ENCODE data around the gene DOCK6. TPM values are rescaled to one million over a fixed set of nuclear protein-coding genes. Genes with fewer than 3 reads are reported as not detected.

The DOCK6 gene
- total and polyA plus RNA-seq, 2 donors (not counting 1 experiment from before 2014, with no cell fraction given): 6.9 to 17.7 TPM

GRCh38 chr19:11194173-11194572 lies 68.2 kb downstream of the DOCK6 start:
- Histone ChIP-seq H3K9ac (ENCODE audit: insufficient read depth, low read length) (no peak overlapping the region), H3K4me1 (ENCODE audit: control insufficient read depth, extremely low read depth, insufficient read depth, low read length) (peaks cover 25% of the 10 kb centered on the region), H3K4me3 (replicated peaks in 1 of 4; ENCODE audit: control extremely low read depth in 1 of 4, insufficient read depth in 1 of 4, low read depth in 3 of 4, low read length in 4 of 4) (peak overlapping the region; percentile 26 to 94 (median 40))

DNA sequence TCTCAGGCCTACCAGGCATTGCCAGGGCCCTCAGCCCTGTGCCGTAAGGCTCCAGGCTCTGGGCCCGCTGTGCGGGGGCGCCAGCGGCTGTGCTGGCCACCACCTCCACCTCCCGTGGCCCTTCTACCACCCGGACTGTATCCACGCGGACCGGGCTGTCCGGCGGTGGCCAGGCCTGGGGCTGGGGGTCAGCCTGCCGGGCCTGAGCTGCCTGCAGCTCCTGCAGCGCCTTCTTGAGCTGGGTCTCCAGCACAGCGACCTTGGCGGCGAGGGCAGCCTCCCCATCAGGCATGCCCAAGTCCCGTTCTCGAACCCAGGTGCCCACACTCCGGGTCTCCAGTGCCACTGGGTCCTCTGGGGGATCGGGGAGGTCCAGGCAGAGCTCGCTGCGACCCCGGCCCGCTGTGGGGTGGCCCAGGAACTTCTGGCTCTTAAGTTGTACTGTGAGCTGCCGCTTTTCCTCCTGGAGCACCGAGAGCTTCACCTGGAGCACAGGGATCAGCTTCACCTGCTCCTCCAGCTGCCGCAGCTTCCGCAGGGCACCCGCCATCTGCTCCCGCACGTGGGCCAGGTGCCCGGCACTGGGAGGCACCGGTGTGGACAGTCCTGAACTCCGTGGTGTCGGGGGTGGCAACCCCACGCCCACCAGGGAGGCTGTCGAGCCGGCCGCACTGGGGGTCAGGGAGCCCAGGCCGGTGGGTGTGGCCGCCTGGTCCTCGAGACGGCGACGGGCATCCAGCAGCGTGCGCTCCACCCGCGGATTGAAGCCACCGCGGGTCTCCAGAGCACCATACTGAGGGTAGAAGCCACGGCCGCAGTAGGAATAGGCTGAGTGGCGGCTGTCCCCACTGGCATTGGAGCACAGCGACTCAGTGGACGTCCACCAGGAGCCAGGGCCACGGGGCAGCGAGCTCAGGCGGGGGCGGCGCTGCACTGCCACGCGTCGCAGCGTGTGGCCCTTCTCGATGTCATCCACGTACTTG lies 69.1 kb downstream of the DOCK6 start:
- H4K20me1 ChIP-seq (ENCODE audit: control insufficient read depth, extremely low read depth, insufficient read depth, low read length): no peaks in the 10 kb centered on the region
- no peak for DNase-seq (ENCODE audit: low read depth in 2 of 2)
- no peak overlapping the region for H3K9ac ChIP-seq (ENCODE audit: insufficient read depth, low read length)
- H3K79me2 ChIP-seq (ENCODE audit: control insufficient read depth, insufficient read depth, low read length): peaks cover 71% of the 10 kb centered on the region
- TF ChIP-seq, protein P1, sequence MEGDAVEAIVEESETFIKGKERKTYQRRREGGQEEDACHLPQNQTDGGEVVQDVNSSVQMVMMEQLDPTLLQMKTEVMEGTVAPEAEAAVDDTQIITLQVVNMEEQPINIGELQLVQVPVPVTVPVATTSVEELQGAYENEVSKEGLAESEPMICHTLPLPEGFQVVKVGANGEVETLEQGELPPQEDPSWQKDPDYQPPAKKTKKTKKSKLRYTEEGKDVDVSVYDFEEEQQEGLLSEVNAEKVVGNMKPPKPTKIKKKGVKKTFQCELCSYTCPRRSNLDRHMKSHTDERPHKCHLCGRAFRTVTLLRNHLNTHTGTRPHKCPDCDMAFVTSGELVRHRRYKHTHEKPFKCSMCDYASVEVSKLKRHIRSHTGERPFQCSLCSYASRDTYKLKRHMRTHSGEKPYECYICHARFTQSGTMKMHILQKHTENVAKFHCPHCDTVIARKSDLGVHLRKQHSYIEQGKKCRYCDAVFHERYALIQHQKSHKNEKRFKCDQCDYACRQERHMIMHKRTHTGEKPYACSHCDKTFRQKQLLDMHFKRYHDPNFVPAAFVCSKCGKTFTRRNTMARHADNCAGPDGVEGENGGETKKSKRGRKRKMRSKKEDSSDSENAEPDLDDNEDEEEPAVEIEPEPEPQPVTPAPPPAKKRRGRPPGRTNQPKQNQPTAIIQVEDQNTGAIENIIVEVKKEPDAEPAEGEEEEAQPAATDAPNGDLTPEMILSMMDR (conservative IDR thresholded peaks at IDR 0.05 in 1 of 2, IDR thresholded peaks at IDR 0.05 in 1 of 2; ENCODE audit: low read depth in 1 of 2, low read length in 2 of 2): no peak
- no peak for TF ChIP-seq EZH2 (IDR thresholded peaks at IDR 0.05; ENCODE audit: low read length, missing control alignments)
- H3K4me3 ChIP-seq (replicated peaks in 1 of 4; ENCODE audit: control extremely low read depth in 1 of 4, insufficient read depth in 1 of 4, low read depth in 3 of 4, low read length in 4 of 4): peak overlapping the region in 1 of 4 experiments; percentile 94
- H3K9me3 ChIP-seq (ENCODE audit: control insufficient read depth, insufficient read depth, low read depth, low read length): no peaks in the 10 kb centered on the region
- H3K4me1 ChIP-seq (ENCODE audit: control insufficient read depth, extremely low read depth, insufficient read depth, low read length): peaks cover 27% of the 10 kb centered on the region
- no peak overlapping the region for H3K27ac ChIP-seq (ENCODE audit: insufficient read depth, low read length)
- H3K27me3 ChIP-seq (ENCODE audit: control insufficient read depth, insufficient read depth, low read length): no peaks in the 10 kb centered on the region
- H2AFZ ChIP-seq (ENCODE audit: low read length): no peak overlapping the region
- peaks cover 27% of the 10 kb centered on the region for H3K36me3 ChIP-seq (ENCODE audit: control insufficient read depth, insufficient read depth, low read length)
- peak overlapping the region; percentile 96 for H3K4me2 ChIP-seq (ENCODE audit: extremely low read depth, insufficient read depth, low read length)

More at GRCh38 chr19:11194173-11194572, 68.2 kb downstream of the DOCK6 start:
- DNase-seq (ENCODE audit: low read depth in 2 of 2): no peak
- peak overlapping the region; percentile 96 for H3K4me2 ChIP-seq (ENCODE audit: extremely low read depth, insufficient read depth, low read length)
- peaks cover 27% of the 10 kb centered on the region for H3K36me3 ChIP-seq (ENCODE audit: control insufficient read depth, insufficient read depth, low read length)
- no peak overlapping the region for H2AFZ ChIP-seq (ENCODE audit: low read length)
- peaks cover 62% of the 10 kb centered on the region for H3K79me2 ChIP-seq (ENCODE audit: control insufficient read depth, insufficient read depth, low read length)
- TF ChIP-seq EZH2 (IDR thresholded peaks at IDR 0.05; ENCODE audit: low read length, missing control alignments): no peak
- TF ChIP-seq, protein P1 (conservative IDR thresholded peaks at IDR 0.05 in 1 of 2, IDR thresholded peaks at IDR 0.05 in 1 of 2; ENCODE audit: low read depth in 1 of 2, low read length in 2 of 2): no peak
- no peaks in the 10 kb centered on the region for H3K9me3 ChIP-seq (ENCODE audit: control insufficient read depth, insufficient read depth, low read depth, low read length)
- no peaks in the 10 kb centered on the region for H4K20me1 ChIP-seq (ENCODE audit: control insufficient read depth, extremely low read depth, insufficient read depth, low read length)
- no peaks in the 10 kb centered on the region for H3K27me3 ChIP-seq (ENCODE audit: control insufficient read depth, insufficient read depth, low read length)
- H3K27ac ChIP-seq (ENCODE audit: insufficient read depth, low read length): peak overlapping the region; percentile 50

GRCh38 chr19:11191934-11192333 lies 70.4 kb downstream of the DOCK6 start:
- Histone ChIP-seq H2AFZ (ENCODE audit: low read length) (no peak overlapping the region), H3K4me1 (ENCODE audit: control insufficient read depth, extremely low read depth, insufficient read depth, low read length) (peaks cover 27% of the 10 kb centered on the region), H3K9me3 (ENCODE audit: control insufficient read depth, insufficient read depth, low read depth, low read length) (no peaks in the 10 kb centered on the region), H3K9ac (ENCODE audit: insufficient read depth, low read length) (no peak overlapping the region), H3K4me2 (ENCODE audit: extremely low read depth, insufficient read depth, low read length) (peak overlapping the region; percentile 6), H3K27me3 (ENCODE audit: control insufficient read depth, insufficient read depth, low read length) (no peaks in the 10 kb centered on the region), H4K20me1 (ENCODE audit: control insufficient read depth, extremely low read depth, insufficient read depth, low read length) (no peaks in the 10 kb centered on the region), H3K36me3 (ENCODE audit: control insufficient read depth, insufficient read depth, low read length) (peaks cover 29% of the 10 kb centered on the region), H3K27ac (ENCODE audit: insufficient read depth, low read length) (peak overlapping the region; percentile 34), H3K79me2 (ENCODE audit: control insufficient read depth, insufficient read depth, low read length) (peaks cover 78% of the 10 kb centered on the region), H3K4me3 (replicated peaks in 1 of 4; ENCODE audit: control extremely low read depth in 1 of 4, insufficient read depth in 1 of 4, low read depth in 3 of 4, low read length in 4 of 4) (peak overlapping the region in 2 of 4 experiments; percentile 26 to 33)
- no peak for TF ChIP-seq EZH2 (IDR thresholded peaks at IDR 0.05; ENCODE audit: low read length, missing control alignments)
- TF ChIP-seq, protein P1 (conservative IDR thresholded peaks at IDR 0.05 in 1 of 2, IDR thresholded peaks at IDR 0.05 in 1 of 2; ENCODE audit: low read depth in 1 of 2, low read length in 2 of 2): no peak
- DNase-seq (ENCODE audit: low read depth in 2 of 2): no peak
